Astrocyte of the cerebellum (primary cell): ENCODE data around the gene TMEM109.

Experiments
- DNase-seq: peaks from one replicate; pipeline ENCODE4 v3.0.0-alpha.2; 2011; ENCODE audit warnings: low read depth
- H3K4me3 ChIP-seq: 2 replicates; pipeline ENCODE4 v1.5.1; 2011; ENCODE audit warnings: mild to moderate bottlenecking, low read depth, low read length, moderate library complexity
- in situ Hi-C: cut with HindIII; loops from 2 replicates; pipeline ENCODE4 v1.10.0; 2017; ENCODE audit warnings: low sequenced_read_pairs
- TF ChIP-seq, protein P1 (sequence below): IDR thresholded peaks from 2 replicates; pipeline ENCODE4 v1.5.1; 2012; ENCODE audit warnings: low read length, low read depth, moderate library complexity, mild to moderate bottlenecking; ENCODE audit errors: missing control alignments

The TMEM109 gene

GRCh38 chr11:60932605-60933356, 18.8 kb downstream of the TMEM109 start:
- in situ Hi-C loops: no loop called here
- no peak overlapping the region for H3K4me3 ChIP-seq
- TF ChIP-seq, protein P1, sequence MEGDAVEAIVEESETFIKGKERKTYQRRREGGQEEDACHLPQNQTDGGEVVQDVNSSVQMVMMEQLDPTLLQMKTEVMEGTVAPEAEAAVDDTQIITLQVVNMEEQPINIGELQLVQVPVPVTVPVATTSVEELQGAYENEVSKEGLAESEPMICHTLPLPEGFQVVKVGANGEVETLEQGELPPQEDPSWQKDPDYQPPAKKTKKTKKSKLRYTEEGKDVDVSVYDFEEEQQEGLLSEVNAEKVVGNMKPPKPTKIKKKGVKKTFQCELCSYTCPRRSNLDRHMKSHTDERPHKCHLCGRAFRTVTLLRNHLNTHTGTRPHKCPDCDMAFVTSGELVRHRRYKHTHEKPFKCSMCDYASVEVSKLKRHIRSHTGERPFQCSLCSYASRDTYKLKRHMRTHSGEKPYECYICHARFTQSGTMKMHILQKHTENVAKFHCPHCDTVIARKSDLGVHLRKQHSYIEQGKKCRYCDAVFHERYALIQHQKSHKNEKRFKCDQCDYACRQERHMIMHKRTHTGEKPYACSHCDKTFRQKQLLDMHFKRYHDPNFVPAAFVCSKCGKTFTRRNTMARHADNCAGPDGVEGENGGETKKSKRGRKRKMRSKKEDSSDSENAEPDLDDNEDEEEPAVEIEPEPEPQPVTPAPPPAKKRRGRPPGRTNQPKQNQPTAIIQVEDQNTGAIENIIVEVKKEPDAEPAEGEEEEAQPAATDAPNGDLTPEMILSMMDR: no peak
- DNase-seq: no peak

GRCh38 chr11:60933416-60934123, 19.6 kb downstream of the TMEM109 start:
- TF ChIP-seq, protein P1: no peak

GRCh38 chr11:60934124-60934789, 20.3 kb downstream of the TMEM109 start:
- in situ Hi-C loops: no loop called here
- TF ChIP-seq, protein P1: no peak
- no peak overlapping the region for H3K4me3 ChIP-seq
- no peak for DNase-seq

More at GRCh38 chr11:60933416-60934123, 19.6 kb downstream of the TMEM109 start:
- in situ Hi-C loops: no loop called here
- no peak for DNase-seq
- no peak overlapping the region for H3K4me3 ChIP-seq

DNA sequence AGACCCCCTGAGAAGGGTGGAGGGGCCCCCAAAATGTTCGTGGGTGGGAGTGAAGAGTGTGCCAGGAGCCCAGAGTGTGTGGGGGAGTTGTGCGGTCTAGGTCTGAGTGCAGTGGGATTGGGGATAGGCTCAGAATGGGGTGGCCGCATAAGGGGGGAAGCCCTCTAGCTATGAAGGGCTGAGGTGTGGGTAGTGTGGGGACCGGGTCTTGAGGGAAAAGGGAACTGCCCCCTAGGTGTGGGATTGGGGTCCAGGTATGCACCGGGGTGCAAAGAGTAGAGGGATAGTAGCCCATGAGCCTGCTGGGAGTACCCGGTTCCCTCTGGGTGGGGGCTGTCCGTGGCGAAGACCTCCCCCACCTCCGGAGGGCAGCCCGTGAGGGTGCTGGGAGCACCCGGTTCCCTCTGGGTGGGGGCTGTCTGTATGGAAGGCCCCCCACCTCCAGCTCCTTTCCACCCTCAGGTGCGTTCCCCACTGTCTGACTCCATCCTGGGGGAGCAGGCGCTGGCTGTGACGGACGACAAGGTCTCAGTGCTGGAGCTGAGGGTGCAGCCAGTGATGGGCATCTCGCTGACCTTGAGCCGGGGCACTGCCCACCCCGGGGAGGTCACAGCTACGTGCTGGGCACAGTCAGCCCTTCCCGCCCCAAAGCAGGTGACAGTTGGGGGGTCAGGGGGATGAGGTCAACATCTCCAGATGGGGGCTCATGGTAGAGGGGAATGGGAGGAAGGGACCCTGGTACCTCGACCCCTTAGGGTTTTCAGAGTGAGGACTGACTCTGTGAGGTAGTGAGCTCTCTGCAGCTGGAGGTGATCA, 21.0 kb downstream of the TMEM109 start:
- in situ Hi-C loops: no loop called here
- TF ChIP-seq, protein P1: no peak
- no peak overlapping the region for H3K4me3 ChIP-seq
- DNase-seq: no peak

- no peak overlapping the region for H3K4me3 ChIP-seq
- in situ Hi-C loops: no loop called here
- TF ChIP-seq, protein P1: no peak
- DNase-seq: no peak
Measured at GRCh38 chr11:60935676-60936442, 21.9 kb downstream of the TMEM109 start.
